SK-N-SH (cell line): ENCODE data around the gene RMC1.

Experiments
- CHD2 ChIP-seq: fragments of 150-350 bp; IDR thresholded peaks from 2 replicates; pipeline ENCODE4 v1.6.1; 2018; ENCODE audit warnings: low read length; ENCODE audit not compliant: partially characterized antibody
- EZH2phosphoT487 ChIP-seq: fragments of 200-600 bp; sonication (generic); IDR thresholded peaks from 2 replicates; pipeline ENCODE4 v1.6.1; 2017; ENCODE audit warnings: low read depth, mixed run types, mild to moderate bottlenecking, antibody characterized with exemption, moderate library complexity, borderline replicate concordance
- FOSL2 ChIP-seq: IDR thresholded peaks from 2 replicates; pipeline ENCODE4 v1.4.0; 2012; ENCODE audit warnings: low read depth, mild to moderate bottlenecking, moderate library complexity, borderline replicate concordance
- MEF2A ChIP-seq: IDR thresholded peaks from 2 replicates; pipeline ENCODE4 v1.4.0; 2012; ENCODE audit warnings: low read depth, borderline replicate concordance
- POLR2AphosphoS5 ChIP-seq: IDR thresholded peaks from 2 replicates; pipeline ENCODE4 v1.6.1; 2012; ENCODE audit warnings: low read depth, low read length
- SIN3A ChIP-seq: IDR thresholded peaks from 2 replicates; pipeline ENCODE4 v1.6.1; 2012; ENCODE audit warnings: low read depth, mild to moderate bottlenecking, low read length, moderate library complexity, borderline replicate concordance
- SMC3 ChIP-seq: IDR thresholded peaks from 2 replicates; pipeline ENCODE4 v1.6.1; 2012; ENCODE audit warnings: low read depth, low read length, improper control_type of control experiment
- TAF1 ChIP-seq: IDR thresholded peaks from 2 replicates; pipeline ENCODE4 v1.6.1; 2012; ENCODE audit warnings: low read depth, mild to moderate bottlenecking, low read length, moderate library complexity, borderline replicate concordance
- TF ChIP-seq, protein P1 (sequence below): fragments of 200-600 bp; sonication (generic); IDR thresholded peaks from 2 replicates; pipeline ENCODE4 v1.6.1; 2017; ENCODE audit warnings: antibody characterized with exemption, mild to moderate bottlenecking, moderate library complexity

DNA sequence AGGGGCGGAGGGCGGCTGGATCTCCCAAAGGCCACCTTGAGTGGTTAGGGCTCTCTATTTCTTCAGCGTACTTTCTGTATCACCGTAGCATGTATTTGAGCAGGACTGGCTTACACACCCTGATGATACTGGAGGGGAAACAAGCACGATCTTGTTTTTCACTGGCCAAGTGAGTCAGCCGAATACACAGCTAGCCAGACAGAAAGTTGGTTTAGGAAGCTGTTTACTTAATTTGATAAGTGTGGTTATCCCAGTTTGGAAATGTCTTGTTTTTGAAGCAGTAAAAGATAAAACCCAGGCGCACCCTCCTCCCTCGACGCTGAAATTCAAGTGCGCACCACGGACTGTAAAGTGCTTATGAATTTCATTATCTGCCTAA lies 49.6 kb upstream of the RMC1 start:
- TF ChIP-seq MEF2A (no peak), POLR2AphosphoS5 (no peak), EZH2phosphoT487 (no peak), TAF1 (no peak), SMC3 (no peak), CHD2 (no peak), SIN3A (no peak), FOSL2 (no peak)
- TF ChIP-seq, protein P1, sequence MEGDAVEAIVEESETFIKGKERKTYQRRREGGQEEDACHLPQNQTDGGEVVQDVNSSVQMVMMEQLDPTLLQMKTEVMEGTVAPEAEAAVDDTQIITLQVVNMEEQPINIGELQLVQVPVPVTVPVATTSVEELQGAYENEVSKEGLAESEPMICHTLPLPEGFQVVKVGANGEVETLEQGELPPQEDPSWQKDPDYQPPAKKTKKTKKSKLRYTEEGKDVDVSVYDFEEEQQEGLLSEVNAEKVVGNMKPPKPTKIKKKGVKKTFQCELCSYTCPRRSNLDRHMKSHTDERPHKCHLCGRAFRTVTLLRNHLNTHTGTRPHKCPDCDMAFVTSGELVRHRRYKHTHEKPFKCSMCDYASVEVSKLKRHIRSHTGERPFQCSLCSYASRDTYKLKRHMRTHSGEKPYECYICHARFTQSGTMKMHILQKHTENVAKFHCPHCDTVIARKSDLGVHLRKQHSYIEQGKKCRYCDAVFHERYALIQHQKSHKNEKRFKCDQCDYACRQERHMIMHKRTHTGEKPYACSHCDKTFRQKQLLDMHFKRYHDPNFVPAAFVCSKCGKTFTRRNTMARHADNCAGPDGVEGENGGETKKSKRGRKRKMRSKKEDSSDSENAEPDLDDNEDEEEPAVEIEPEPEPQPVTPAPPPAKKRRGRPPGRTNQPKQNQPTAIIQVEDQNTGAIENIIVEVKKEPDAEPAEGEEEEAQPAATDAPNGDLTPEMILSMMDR, result no peak
